ENCODE results near the gene RALGDS. TPM values are rescaled to one million over a fixed set of nuclear protein-coding genes. Genes with fewer than 3 reads are reported as not detected.

Gene RALGDS
- total RNA-seq, 1 experiment from 2014 or later, result 24.8 TPM

DNA sequence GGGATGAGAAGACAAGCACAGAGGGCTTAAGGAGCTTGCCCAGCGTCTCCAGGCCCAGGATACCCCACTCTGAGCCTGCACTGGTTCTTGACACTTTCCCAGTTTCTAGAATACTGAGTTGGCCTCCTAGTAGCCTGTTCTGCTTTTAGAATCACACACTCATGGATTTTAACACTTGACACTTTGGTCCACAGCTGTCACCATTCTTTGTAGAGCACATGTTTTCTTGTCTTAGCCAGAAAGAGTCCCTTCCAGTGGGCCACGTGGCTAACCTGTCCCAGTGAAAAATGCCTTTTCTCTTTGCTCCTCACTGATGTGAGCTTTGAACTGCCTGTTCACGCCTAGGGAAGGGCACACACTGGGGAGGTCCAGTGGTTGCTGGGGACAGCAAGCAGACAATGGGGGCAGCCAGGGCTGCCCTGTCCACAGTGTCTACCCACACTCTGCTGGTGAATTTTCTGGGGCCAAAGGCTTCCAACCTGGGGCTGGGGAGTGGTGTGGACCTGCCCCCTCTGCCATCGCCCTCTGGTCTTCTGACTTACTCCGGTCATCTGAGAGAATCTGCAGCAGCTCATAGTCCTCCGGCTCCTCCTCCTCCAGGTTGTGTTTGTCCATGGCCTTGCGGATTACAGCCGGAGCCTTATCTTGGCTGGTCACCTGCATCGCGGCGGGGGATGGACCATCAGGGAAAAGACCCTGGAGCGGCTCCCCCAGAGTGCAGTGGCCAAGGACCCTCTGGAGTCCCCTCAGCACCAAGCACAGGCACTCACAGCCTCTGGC lies 21.1 kb downstream of the RALGDS start:
- H3F3A ChIP-seq (ENCODE audit: insufficient read depth, low read depth), result no peaks in the 10 kb centered on the region
- no peak for DNase-seq
- TF ChIP-seq CTCF (conservative IDR thresholded peaks at IDR 0.05) (no peak), EZH2 (IDR thresholded peaks at IDR 0.05; ENCODE audit: low read depth) (no peak)
- no peak overlapping the region for H3K27ac ChIP-seq
- H3K9me2 ChIP-seq (ENCODE audit: insufficient read depth), result no peaks in the 10 kb centered on the region
- no peaks in the 10 kb centered on the region for H3K79me2 ChIP-seq (ENCODE audit: low read depth)
- no peak overlapping the region for H3K4me3 ChIP-seq
- H3K36me3 ChIP-seq (ENCODE audit: low read depth), result peaks cover 25% of the 10 kb centered on the region
- intact Hi-C loops (cut with micrococcal nuclease; ENCODE audit: unreplicated experiment), result loop anchor here (5.0 kb wide), 1 partner anchor 68 kb away; the partner anchor contains the start of gene GTF3C5
- peaks cover 12% of the 10 kb centered on the region for H3K4me1 ChIP-seq (replicated peaks; ENCODE audit: insufficient read depth)
- no peaks in the 10 kb centered on the region for H4K20me1 ChIP-seq (ENCODE audit: insufficient read depth)
- H3K27me3 ChIP-seq (ENCODE audit: insufficient read depth, low read depth), result no peaks in the 10 kb centered on the region
- POLR2A ChIA-PET (ENCODE audit: unreplicated experiment), result no interaction called here
- H3K9me3 ChIP-seq (ENCODE audit: insufficient read depth, low read depth), result peaks cover 12% of the 10 kb centered on the region; the same call in 1 of the 2 replicates
- H3K4me2 ChIP-seq, result no peak overlapping the region
- CTCF ChIA-PET, result interaction anchor here (0.5 to 0.7 kb wide), 2 partner anchors 28 to 33 kb away, joined by 3 to 5 read pairs; no protein-coding TSS in a partner anchor
- no peak overlapping the region for H2AFZ ChIP-seq
- no TSS peak for BruUV-seq (replicated peaks)

DNA sequence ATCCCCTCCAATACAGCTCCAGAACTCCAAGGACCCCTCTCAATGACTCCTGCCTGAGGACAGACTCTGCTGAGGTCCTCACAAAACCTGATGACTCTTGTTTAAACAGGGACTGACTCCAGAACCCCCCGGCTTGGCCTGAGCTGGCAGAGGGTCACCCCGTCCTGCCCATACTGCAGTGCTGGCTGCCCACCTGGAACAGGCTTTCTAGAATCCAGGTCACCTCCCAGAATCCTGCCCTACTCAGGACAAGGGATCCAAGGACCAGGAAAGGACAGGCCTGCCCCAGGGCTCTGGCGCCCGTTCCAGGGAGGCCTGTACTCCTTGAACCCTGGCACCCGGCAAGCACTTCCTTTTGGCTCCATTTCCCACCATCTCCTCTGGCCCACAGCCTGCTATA lies 22.2 kb downstream of the RALGDS start:
- no TSS peak for BruUV-seq (replicated peaks)
- Histone ChIP-seq H2AFZ (no peak overlapping the region), H3K79me2 (ENCODE audit: low read depth) (no peaks in the 10 kb centered on the region), H3K36me3 (ENCODE audit: low read depth) (peaks cover 25% of the 10 kb centered on the region), H3F3A (ENCODE audit: insufficient read depth, low read depth) (no peaks in the 10 kb centered on the region), H3K4me2 (no peak overlapping the region), H3K4me1 (replicated peaks; ENCODE audit: insufficient read depth) (peaks cover 10% of the 10 kb centered on the region), H3K4me3 (no peak overlapping the region), H3K9me3 (ENCODE audit: insufficient read depth, low read depth) (peaks cover 12% of the 10 kb centered on the region; the same call in 1 of the 2 replicates), H3K9me2 (ENCODE audit: insufficient read depth) (no peaks in the 10 kb centered on the region), H3K27me3 (ENCODE audit: insufficient read depth, low read depth) (no peaks in the 10 kb centered on the region), H3K27ac (no peak overlapping the region), H4K20me1 (ENCODE audit: insufficient read depth) (no peaks in the 10 kb centered on the region)
- CTCF ChIA-PET, result interaction anchor here (0.5 kb wide), 1 partner anchor 74 kb away, joined by 6 read pairs; no protein-coding TSS in a partner anchor
- no peak for DNase-seq
- POLR2A ChIA-PET (ENCODE audit: unreplicated experiment), result no interaction called here
- intact Hi-C loops (cut with micrococcal nuclease; ENCODE audit: unreplicated experiment), result no loop called here
- no peak for TF ChIP-seq EZH2 (IDR thresholded peaks at IDR 0.05; ENCODE audit: low read depth)
- no peak for TF ChIP-seq CTCF (conservative IDR thresholded peaks at IDR 0.05)

DNA sequence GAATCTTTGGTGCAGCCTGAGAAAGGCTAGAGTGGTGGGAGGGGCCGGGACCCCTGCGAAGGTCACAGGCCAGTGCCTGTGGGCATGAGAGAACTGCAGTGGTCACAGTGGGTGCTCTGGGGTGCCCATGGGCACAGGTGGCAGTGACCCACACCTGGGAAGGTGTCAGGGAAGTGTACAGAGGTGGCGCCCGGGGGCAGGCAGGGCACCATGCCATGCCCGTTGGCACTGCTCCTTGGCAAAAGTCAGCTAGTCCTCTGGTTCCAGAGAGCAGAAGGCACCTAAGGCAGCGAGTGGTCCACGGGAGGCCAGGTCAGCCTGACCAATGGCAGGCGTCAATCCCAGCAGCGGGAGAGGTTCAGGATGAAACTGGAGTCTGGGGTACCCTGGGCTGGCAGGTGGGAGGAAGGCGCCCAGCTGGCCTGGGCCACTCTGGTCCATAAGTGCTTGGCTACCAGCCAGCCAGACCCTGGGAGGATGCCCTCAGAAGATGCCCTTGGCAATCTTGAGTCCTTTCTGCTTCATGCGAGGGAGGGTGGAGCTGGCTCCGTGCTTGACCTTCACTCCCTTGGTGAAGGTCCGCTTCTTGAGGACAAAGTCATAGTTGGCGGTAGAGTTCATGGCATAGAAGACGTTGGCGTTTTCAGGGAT lies 22.8 kb downstream of the RALGDS start:
- POLR2A ChIA-PET (ENCODE audit: unreplicated experiment), result no interaction called here
- Histone ChIP-seq H3K9me2 (ENCODE audit: insufficient read depth) (no peaks in the 10 kb centered on the region), H3F3A (ENCODE audit: insufficient read depth, low read depth) (no peaks in the 10 kb centered on the region), H3K27ac (no peak overlapping the region), H3K36me3 (ENCODE audit: low read depth) (peaks cover 25% of the 10 kb centered on the region), H4K20me1 (ENCODE audit: insufficient read depth) (no peaks in the 10 kb centered on the region), H3K4me1 (replicated peaks; ENCODE audit: insufficient read depth) (peaks cover 4% of the 10 kb centered on the region), H2AFZ (no peak overlapping the region), H3K27me3 (ENCODE audit: insufficient read depth, low read depth) (no peaks in the 10 kb centered on the region), H3K9me3 (ENCODE audit: insufficient read depth, low read depth) (peaks cover 12% of the 10 kb centered on the region; the same call in 1 of the 2 replicates), H3K4me3 (no peak overlapping the region), H3K4me2 (no peak overlapping the region), H3K79me2 (ENCODE audit: low read depth) (no peaks in the 10 kb centered on the region)
- intact Hi-C loops (cut with micrococcal nuclease; ENCODE audit: unreplicated experiment), result no loop called here
- no peak for DNase-seq
- no TSS peak for BruUV-seq (replicated peaks)
- TF ChIP-seq CTCF (conservative IDR thresholded peaks at IDR 0.05) (no peak), EZH2 (IDR thresholded peaks at IDR 0.05; ENCODE audit: low read depth) (no peak)
- CTCF ChIA-PET, result interaction anchor here (0.5 kb wide), 1 partner anchor 73 kb away, joined by 6 read pairs; no protein-coding TSS in a partner anchor

Data from PC-9 (cell line).